NB4 (cell line): ENCODE data around the gene FBF1.

Experiments
- DNase-seq: peaks from one replicate; pipeline ENCODE4 v3.0.0; 2010; ENCODE audit warnings: low read depth
- H3K4me3 ChIP-seq: one replicate; pipeline ENCODE4 v1.5.1; 2011; ENCODE audit warnings: mild to moderate bottlenecking, low read depth, low read length, moderate library complexity
- CTCF ChIP-seq: IDR thresholded peaks from one replicate; pipeline ENCODE4 v1.5.1; 2012; ENCODE audit warnings: low read depth, low read length
- MYC ChIP-seq: IDR thresholded peaks from 2 replicates; pipeline ENCODE4 v1.6.1; 2011; ENCODE audit warnings: low read depth, low read length
- POLR2A ChIP-seq: IDR thresholded peaks from 2 replicates; pipeline ENCODE4 v1.6.1; 2011; ENCODE audit warnings: mild to moderate bottlenecking; ENCODE audit not compliant: insufficient read length; ENCODE audit errors: extremely low read depth
- TF ChIP-seq, protein P1 (sequence below): IDR thresholded peaks from 2 replicates; pipeline ENCODE4 v1.6.1; 2011; ENCODE audit warnings: low read depth, low read length

FBF1 gene

GRCh38 chr17:75899767-75900468 lies 40.9 kb downstream of the FBF1 start:
- H3K4me3 ChIP-seq: no peak overlapping the region
- TF ChIP-seq, protein P1, sequence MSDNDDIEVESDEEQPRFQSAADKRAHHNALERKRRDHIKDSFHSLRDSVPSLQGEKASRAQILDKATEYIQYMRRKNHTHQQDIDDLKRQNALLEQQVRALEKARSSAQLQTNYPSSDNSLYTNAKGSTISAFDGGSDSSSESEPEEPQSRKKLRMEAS: no peak
- TF ChIP-seq MYC (no peak), POLR2A (no peak), CTCF (no peak)
- DNase-seq: no peak

DNA sequence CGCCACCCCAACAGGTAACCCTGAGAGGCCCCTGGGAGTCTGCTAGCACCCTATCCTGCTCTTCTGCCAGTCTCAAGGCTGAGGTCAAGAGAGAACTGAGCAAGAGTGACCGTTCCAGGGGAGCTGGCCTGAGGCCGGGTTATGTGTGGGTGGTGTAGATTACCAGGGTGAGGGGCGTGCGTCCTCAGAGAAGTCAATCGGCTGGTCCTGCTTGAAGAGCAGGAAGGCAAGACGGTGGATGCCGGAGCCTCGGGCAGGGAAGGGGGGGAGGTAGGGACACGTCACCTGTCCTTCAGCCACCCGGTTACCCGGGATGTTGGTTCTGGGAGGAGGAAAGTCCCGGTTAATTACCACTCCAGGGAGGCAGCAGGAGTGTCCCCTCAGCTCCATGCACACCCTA lies 41.5 kb downstream of the FBF1 start:
- TF ChIP-seq MYC: no peak
- TF ChIP-seq CTCF: no peak
- TF ChIP-seq, protein P1: no peak
- no peak for TF ChIP-seq POLR2A
- DNase-seq: no peak
- H3K4me3 ChIP-seq: no peak overlapping the region

- TF ChIP-seq, protein P1: no peak
- TF ChIP-seq POLR2A (no peak), MYC (no peak), CTCF (no peak)
- H3K4me3 ChIP-seq: no peak overlapping the region
- DNase-seq: no peak
Observed at GRCh38 chr17:75898791-75899190, 42.1 kb downstream of the FBF1 start.

DNA sequence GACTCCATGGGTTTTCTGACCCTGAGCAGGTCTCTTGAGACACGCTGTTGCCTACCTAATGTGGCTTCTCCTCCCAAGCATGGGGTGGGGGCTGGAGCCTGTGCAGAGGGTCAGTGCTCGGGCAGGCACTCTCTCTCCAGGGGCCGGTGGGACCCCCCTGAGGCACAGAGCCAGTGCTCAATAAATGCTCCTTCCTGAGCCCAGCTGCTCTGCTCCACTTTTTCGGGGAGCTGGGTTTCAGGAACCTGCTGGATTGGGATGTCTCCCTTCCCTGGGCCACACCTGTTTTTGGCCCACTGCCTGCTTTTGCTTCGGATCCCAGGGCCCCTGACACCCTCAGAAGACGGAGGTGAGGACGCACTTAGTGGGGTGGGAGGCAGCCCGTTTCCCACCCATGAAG lies 42.8 kb downstream of the FBF1 start:
- H3K4me3 ChIP-seq: no peak overlapping the region
- DNase-seq: no peak
- TF ChIP-seq MYC (no peak), CTCF (no peak), POLR2A (no peak)
- TF ChIP-seq, protein P1: no peak

DNA sequence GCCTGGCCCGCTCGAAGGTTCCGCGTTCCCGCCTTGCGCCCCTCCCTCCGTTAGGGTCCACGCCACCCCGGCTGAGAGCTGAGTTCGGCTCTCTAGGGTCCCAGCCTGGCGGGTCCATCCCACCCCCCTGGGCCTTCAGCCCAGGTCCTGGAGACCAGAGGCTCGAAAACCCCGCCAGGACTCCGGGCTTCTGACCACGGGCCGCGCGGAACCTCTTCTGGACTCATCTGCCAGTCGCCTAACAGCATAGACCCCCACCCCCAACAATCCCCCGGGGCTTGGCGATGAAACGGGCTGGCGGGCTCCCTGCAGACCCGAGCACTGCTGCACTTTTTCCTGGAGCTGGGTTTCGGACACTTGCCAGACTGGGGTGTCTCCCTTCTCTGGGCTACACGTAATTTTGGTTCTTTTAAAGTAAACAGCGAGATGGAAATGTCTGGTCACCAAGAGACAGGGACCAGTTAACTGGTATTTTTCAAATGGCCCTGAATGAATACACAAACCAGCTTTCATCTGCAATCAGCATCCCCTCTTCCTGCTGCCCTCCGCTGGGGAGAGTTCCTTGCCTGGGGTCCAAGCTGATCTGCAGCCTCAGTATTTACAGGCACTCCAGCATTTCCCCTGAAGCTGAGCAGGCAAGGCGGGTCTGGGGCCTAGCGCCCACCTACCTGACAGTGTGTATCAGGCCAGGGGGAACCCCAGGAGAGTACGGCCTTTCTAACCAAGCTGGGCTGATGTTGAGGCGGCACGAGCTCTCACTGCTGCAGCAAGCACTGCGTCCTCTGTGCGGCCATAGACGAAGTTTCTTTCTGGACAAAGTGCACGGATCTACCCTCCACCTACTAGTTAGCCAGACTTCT lies 43.5 kb downstream of the FBF1 start:
- DNase-seq: no peak
- no peak for TF ChIP-seq MYC
- no peak for TF ChIP-seq POLR2A
- TF ChIP-seq, protein P1: no peak
- TF ChIP-seq CTCF: no peak
- H3K4me3 ChIP-seq: no peak overlapping the region
